Bronchial epithelial cell (primary cell): Measurements from ENCODE around the gene KCMF1. TPM values are rescaled to one million over a fixed set of nuclear protein-coding genes. Genes with fewer than 3 reads are reported as not detected.

Experiments used
- DNase-seq: peaks from one replicate; pipeline ENCODE4 v3.0.0-alpha.2; 2010; ENCODE audit warnings: low read depth
- FAIRE-seq: peaks from 2 replicates; lab custom pipeline; 2011; peaks lifted over from hg19 to GRCh38; lab: Jason Lieb, UNC
- H3K27me3 ChIP-seq: 2 replicates; pipeline ENCODE4 v1.5.1; 2011; ENCODE audit warnings: low read length; ENCODE audit not compliant: control insufficient read depth, insufficient read depth
- H3K36me3 ChIP-seq: 2 replicates; pipeline ENCODE4 v1.5.1; 2011; ENCODE audit warnings: low read length; ENCODE audit not compliant: control insufficient read depth, insufficient read depth
- H3K4me3 ChIP-seq: 2 replicates; pipeline ENCODE4 v1.5.1; 2011; ENCODE audit warnings: mild to moderate bottlenecking, low read depth, low read length, control low read depth
- CTCF ChIP-seq: IDR thresholded peaks from 2 replicates; pipeline ENCODE4 v1.5.1; 2011; ENCODE audit warnings: mild to moderate bottlenecking, moderate library complexity, low read length, control low read depth, inconsistent platforms; ENCODE audit not compliant: insufficient read depth, severe bottlenecking
- total RNA-seq: library from RNA; depleted of rRNA; stranded (reverse); fragments of >200 nt; gene quantifications from 2 replicates; pipeline ENCODE4 v1.2.1, GENCODE V29; 2014

The KCMF1 gene
- total RNA-seq, 1 donor from 2014 or later, result 174 TPM

DNA sequence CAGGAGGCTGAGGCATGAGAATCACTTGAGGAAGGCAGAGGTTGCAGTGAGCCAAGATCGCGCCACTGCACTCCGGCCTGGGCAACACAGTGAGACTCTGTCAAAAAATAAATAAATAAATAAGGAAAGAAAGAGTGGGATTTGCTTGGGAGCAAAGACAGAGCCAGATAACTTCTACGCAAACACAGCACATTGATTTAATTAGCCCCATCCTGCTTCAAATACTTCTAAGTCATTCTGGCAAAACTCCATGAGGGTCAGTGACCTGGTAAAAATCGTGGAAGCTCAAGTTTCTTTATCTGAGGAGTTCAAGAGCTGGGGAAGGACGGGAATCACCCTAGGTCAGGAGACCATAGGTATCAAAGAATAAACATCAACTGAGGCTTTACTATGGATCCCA is 91.6 kb downstream of the KCMF1 start:
- no peak for DNase-seq
- Histone ChIP-seq H3K27me3 (no peaks in the 10 kb centered on the region), H3K4me3 (no peak overlapping the region), H3K36me3 (no peaks in the 10 kb centered on the region)
- TF ChIP-seq CTCF, result no peak
- FAIRE-seq, result no peak

GRCh38 chr2:85063981-85064599 is 93.1 kb downstream of the KCMF1 start:
- Histone ChIP-seq H3K36me3 (no peaks in the 10 kb centered on the region), H3K4me3 (no peak overlapping the region), H3K27me3 (no peaks in the 10 kb centered on the region)
- TF ChIP-seq CTCF, result no peak
- FAIRE-seq, result no peak
- DNase-seq, result no peak

DNA sequence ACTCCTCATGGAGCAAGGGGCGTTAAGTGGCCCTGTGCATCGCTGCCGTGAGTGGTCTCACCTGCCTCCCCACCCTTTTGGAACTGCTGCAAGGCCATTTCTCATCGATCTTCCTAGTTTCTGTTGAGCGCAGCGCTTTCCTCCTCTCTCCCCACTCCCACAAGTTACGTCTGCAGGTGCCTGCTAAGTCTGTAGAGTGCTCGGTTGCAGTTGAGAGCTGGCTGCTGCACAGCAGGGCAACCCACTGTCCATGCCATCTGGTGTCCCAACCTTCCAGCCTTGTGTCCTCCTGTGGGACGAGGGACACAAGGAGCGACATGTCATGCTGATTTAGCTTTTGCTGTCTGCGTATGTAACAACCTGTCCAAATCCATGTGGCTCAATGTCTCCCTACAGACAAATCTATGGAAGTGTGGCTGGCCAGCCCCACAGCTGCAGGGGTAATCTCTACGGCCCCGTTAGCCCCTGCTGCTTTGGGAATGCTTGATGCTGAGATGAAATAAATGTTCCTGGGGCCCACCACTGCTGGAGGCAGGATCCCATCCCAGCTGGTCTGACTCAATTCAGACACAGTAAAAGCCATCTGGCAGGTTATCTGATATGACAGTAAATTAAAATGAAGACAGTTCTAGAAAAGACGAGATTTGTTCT is 94.1 kb downstream of the KCMF1 start:
- DNase-seq (no peak), FAIRE-seq (no peak)
- Histone ChIP-seq H3K4me3 (no peak overlapping the region), H3K27me3 (no peaks in the 10 kb centered on the region), H3K36me3 (no peaks in the 10 kb centered on the region)
- no peak for TF ChIP-seq CTCF

GRCh38 chr2:85066006-85066740 is 95.2 kb downstream of the KCMF1 start:
- FAIRE-seq (no peak), DNase-seq (no peak)
- Histone ChIP-seq H3K4me3 (no peak overlapping the region), H3K36me3 (no peaks in the 10 kb centered on the region), H3K27me3 (no peaks in the 10 kb centered on the region)
- no peak for TF ChIP-seq CTCF

GRCh38 chr2:85066874-85067351 is 96.0 kb downstream of the KCMF1 start:
- FAIRE-seq, result no peak
- H3K36me3 ChIP-seq, result no peaks in the 10 kb centered on the region
- peak; percentile 62 for DNase-seq
- peak; percentile 88 for TF ChIP-seq CTCF
- no peaks in the 10 kb centered on the region for H3K27me3 ChIP-seq
- no peak overlapping the region for H3K4me3 ChIP-seq
